Measurements from ENCODE around the gene SETD1B.
"Not testable (repeated sequence)": the region's sequence is repeated elsewhere in the genome, so short reads cannot be mapped to it uniquely, and the experiment has no call there.

The SETD1B gene

GRCh38 chr12:121803861-121804416 is at the start of gene SETD1B:
SETD1B (plus strand) TSS chr12:121804009; CDS start chr12:121804738, 729 bp downstream.
- no peak for DNase-seq

- DNase-seq = no peak
These were observed 49.0 kb upstream of the SETD1B start for GRCh38 chr12:121754836-121755235.

- DNase-seq = no peak
These were observed 48.2 kb upstream of the SETD1B start for GRCh38 chr12:121755591-121755990.

- DNase-seq = not testable (repeated sequence)
These were observed 45.3 kb upstream of the SETD1B start for GRCh38 chr12:121758536-121758935.

- DNase-seq = no peak
These were observed 41.5 kb upstream of the SETD1B start for GRCh38 chr12:121762269-121762668.

- no peak for DNase-seq
These were observed 39.0 kb upstream of the SETD1B start for GRCh38 chr12:121764808-121765207.

GRCh38 chr12:121765573-121765972 is 38.2 kb upstream of the SETD1B start:
- no peak for DNase-seq

- no peak for DNase-seq
These were observed 37.3 kb upstream of the SETD1B start for GRCh38 chr12:121766290-121767039.

GRCh38 chr12:121767525-121768016 is 36.2 kb upstream of the SETD1B start:
- DNase-seq = no peak

- no peak for DNase-seq
These were observed 34.4 kb upstream of the SETD1B start for GRCh38 chr12:121769297-121769830.

- no peak for DNase-seq
These were observed 33.9 kb upstream of the SETD1B start for GRCh38 chr12:121769831-121770301.

- DNase-seq = no peak
These were observed 33.4 kb upstream of the SETD1B start for GRCh38 chr12:121770388-121770787.

GRCh38 chr12:121770813-121771625 is 32.8 kb upstream of the SETD1B start:
- no peak for DNase-seq

- no peak for DNase-seq
These were observed 30.6 kb upstream of the SETD1B start for GRCh38 chr12:121773011-121773777.

GRCh38 chr12:121774968-121775474 is 28.8 kb upstream of the SETD1B start:
- no peak for DNase-seq

- DNase-seq = no peak
These were observed 28.3 kb upstream of the SETD1B start for GRCh38 chr12:121775501-121775900.

- DNase-seq = peak; percentile 48
These were observed 27.4 kb upstream of the SETD1B start for GRCh38 chr12:121776190-121777098.

GRCh38 chr12:121778567-121779421 is 25.0 kb upstream of the SETD1B start:
- DNase-seq = no peak

GRCh38 chr12:121779422-121779895 is 24.4 kb upstream of the SETD1B start:
- DNase-seq = no peak

- DNase-seq = no peak
These were observed 23.4 kb upstream of the SETD1B start for GRCh38 chr12:121780429-121780828.

Measured in NCI-H1048 (cell line).